GM21529 (cell line): ENCODE data around the gene GHRH.
A peak's percentile ranks its signal among the peaks of the same experiment; 100 is the strongest.

Experiments used
- ATAC-seq: cut with Tn5 transposase; IDR thresholded peaks from one replicate; pipeline ENCODE4 v1.9.1; 2021; ENCODE audit not compliant: unreplicated experiment

GHRH gene

GRCh38 chr20:37261714-37262113, at the start of gene GHRH:
TSS of gene GHRH (minus strand) at chr20:37261814. CDS start at chr20:37256889, 4,925 bp downstream.
- ATAC-seq, result no peak

GRCh38 chr20:37310951-37311350, 49.3 kb upstream of the GHRH start:
- no peak for ATAC-seq

- ATAC-seq, result no peak
These were observed 48.4 kb upstream of the GHRH start for GRCh38 chr20:37309936-37310590.

- no peak for ATAC-seq
These were observed 47.7 kb upstream of the GHRH start for GRCh38 chr20:37309290-37309689.

GRCh38 chr20:37308086-37309050, 46.8 kb upstream of the GHRH start:
- ATAC-seq, result peak; percentile 96

GRCh38 chr20:37305839-37306238, 44.2 kb upstream of the GHRH start:
- no peak for ATAC-seq

- no peak for ATAC-seq
These were observed 43.5 kb upstream of the GHRH start for GRCh38 chr20:37305079-37305478.

GRCh38 chr20:37303637-37304036, 42.0 kb upstream of the GHRH start:
- ATAC-seq, result no peak

- ATAC-seq, result no peak
These were observed 41.4 kb upstream of the GHRH start for GRCh38 chr20:37302981-37303380.

GRCh38 chr20:37301558-37301957, 39.9 kb upstream of the GHRH start:
- ATAC-seq, result no peak

GRCh38 chr20:37301120-37301519, 39.5 kb upstream of the GHRH start:
- no peak for ATAC-seq

GRCh38 chr20:37299718-37300528, 38.3 kb upstream of the GHRH start:
- ATAC-seq, result no peak

GRCh38 chr20:37298190-37298939, 36.8 kb upstream of the GHRH start:
- ATAC-seq, result peak; percentile 71

GRCh38 chr20:37297066-37297736, 35.6 kb upstream of the GHRH start:
- ATAC-seq, result no peak

- ATAC-seq, result no peak
These were observed 34.8 kb upstream of the GHRH start for GRCh38 chr20:37296371-37296770.

- ATAC-seq, result no peak
These were observed 34.0 kb upstream of the GHRH start for GRCh38 chr20:37295595-37295994.

GRCh38 chr20:37295001-37295400, 33.4 kb upstream of the GHRH start:
- no peak for ATAC-seq

GRCh38 chr20:37294262-37294981, 32.8 kb upstream of the GHRH start:
- no peak for ATAC-seq

- no peak for ATAC-seq
These were observed 31.8 kb upstream of the GHRH start for GRCh38 chr20:37293301-37293943.
